Skeletal muscle tissue (tissue), 4 donors: ENCODE data around the gene SLC4A3. TPM values are rescaled to one million over a fixed set of nuclear protein-coding genes. Genes with fewer than 3 reads are reported as not detected.
"Not testable (repeated sequence)": the region's sequence is repeated elsewhere in the genome, so short reads cannot be mapped to it uniquely, and the experiment has no call there.

Experiments used
- H3K27ac ChIP-seq: one replicate; pipeline ENCODE4 v1.7.0; 2013; ENCODE audit warnings: mild to moderate bottlenecking, low read depth, low read length, inconsistent platforms
- H3K27me3 ChIP-seq, 3 donors: one replicate each; pipeline ENCODE4 v1.7.0; 2013; ENCODE audit warnings: low read length in 3 of 3; ENCODE audit not compliant: control insufficient read depth in 3 of 3, insufficient read depth in 3 of 3
- H3K36me3 ChIP-seq, 3 donors: one replicate each; pipeline ENCODE4 v1.7.0; 2013; ENCODE audit warnings: low read length in 3 of 3; ENCODE audit not compliant: control insufficient read depth in 3 of 3, insufficient read depth in 3 of 3
- H3K4me1 ChIP-seq, 3 donors: one replicate each; pipeline ENCODE4 v1.7.0; 2013; ENCODE audit warnings: low read length in 3 of 3, mild to moderate bottlenecking in 3 of 3; ENCODE audit not compliant: control insufficient read depth in 3 of 3, insufficient read depth in 3 of 3
- H3K4me3 ChIP-seq, 3 donors: one replicate each; pipeline ENCODE4 v1.7.0; 2013; ENCODE audit warnings: low read length in 3 of 3
- H3K9ac ChIP-seq, 3 donors: one replicate each; pipeline ENCODE4 v1.7.0; 2013; ENCODE audit warnings: low read length in 3 of 3, mild to moderate bottlenecking in 3 of 3, moderate library complexity in 2 of 3, low read depth in 1 of 3
- H3K9me3 ChIP-seq, 3 donors: one replicate each; pipeline ENCODE4 v1.7.0; 2013; ENCODE audit warnings: low read length in 3 of 3; ENCODE audit not compliant: control insufficient read depth in 3 of 3
- total RNA-seq: library from RNA; depleted of rRNA; stranded (reverse); fragments of >200 nt; gene quantifications from one replicate; pipeline ENCODE4 v1.2.3, GENCODE V29; 2014
- donor health status: Osteomylitis.

Gene SLC4A3
- total RNA-seq, 1 donor from 2014 or later = 2.1 TPM

- H3K4me3 ChIP-seq = no peak overlapping the region
- no peaks in the 10 kb centered on the region for H3K9me3 ChIP-seq
- no peaks in the 10 kb centered on the region for H3K36me3 ChIP-seq
- peak overlapping the region; percentile 19 for H3K27ac ChIP-seq
- no peak overlapping the region for H3K9ac ChIP-seq
- peaks cover 10 to 13% (median 10%) of the 10 kb centered on the region in 3 donors for H3K4me1 ChIP-seq
- H3K27me3 ChIP-seq = no peaks in the 10 kb centered on the region
Measured at GRCh38 chr2:219675221-219675620, 47.8 kb downstream of the SLC4A3 start.

- H3K4me1 ChIP-seq = peaks cover 10 to 13% (median 10%) of the 10 kb centered on the region in 3 donors
- H3K9me3 ChIP-seq = no peaks in the 10 kb centered on the region
- H3K9ac ChIP-seq = no peak overlapping the region
- H3K36me3 ChIP-seq = no peaks in the 10 kb centered on the region
- no peak overlapping the region for H3K4me3 ChIP-seq
- no peaks in the 10 kb centered on the region for H3K27me3 ChIP-seq
- H3K27ac ChIP-seq = no peak overlapping the region
Measured at GRCh38 chr2:219676586-219676985, 49.2 kb downstream of the SLC4A3 start.

GRCh38 chr2:219679041-219679440, 51.6 kb downstream of the SLC4A3 start:
- no peaks in the 10 kb centered on the region for H3K27me3 ChIP-seq

GRCh38 chr2:219679571-219679970, 52.1 kb downstream of the SLC4A3 start:
- Histone ChIP-seq H3K9ac (no peak overlapping the region), H3K4me1 (peaks cover 10 to 13% (median 10%) of the 10 kb centered on the region in 3 donors), H3K36me3 (no peaks in the 10 kb centered on the region), H3K27me3 (no peaks in the 10 kb centered on the region), H3K27ac (no peak overlapping the region), H3K9me3 (no peaks in the 10 kb centered on the region), H3K4me3 (no peak overlapping the region)

More at GRCh38 chr2:219679041-219679440, 51.6 kb downstream of the SLC4A3 start:
- Histone ChIP-seq H3K4me3 (no peak overlapping the region), H3K4me1 (peaks cover 10 to 13% (median 10%) of the 10 kb centered on the region in 3 donors), H3K36me3 (no peaks in the 10 kb centered on the region), H3K27ac (no peak overlapping the region), H3K9me3 (no peaks in the 10 kb centered on the region), H3K9ac (no peak overlapping the region)

GRCh38 chr2:219680958-219681693, 53.7 kb downstream of the SLC4A3 start:
- H3K27ac ChIP-seq = no peak overlapping the region
- no peaks in the 10 kb centered on the region for H3K9me3 ChIP-seq
- H3K4me1 ChIP-seq = peaks cover 6 to 9% (median 7%) of the 10 kb centered on the region in 3 donors
- no peak overlapping the region for H3K4me3 ChIP-seq
- no peaks in the 10 kb centered on the region for H3K36me3 ChIP-seq
- no peak overlapping the region for H3K9ac ChIP-seq
- H3K27me3 ChIP-seq = no peaks in the 10 kb centered on the region

GRCh38 chr2:219681694-219682300, 54.4 kb downstream of the SLC4A3 start:
- Histone ChIP-seq H3K27ac (no peak overlapping the region), H3K4me1 (peaks cover 6 to 9% (median 7%) of the 10 kb centered on the region in 3 donors), H3K27me3 (no peaks in the 10 kb centered on the region), H3K9ac (no peak overlapping the region), H3K9me3 (no peaks in the 10 kb centered on the region), H3K4me3 (no peak overlapping the region), H3K36me3 (no peaks in the 10 kb centered on the region)

GRCh38 chr2:219683474-219683873, 56.0 kb downstream of the SLC4A3 start:
- H3K27me3 ChIP-seq, H3K9ac ChIP-seq, H3K4me3 ChIP-seq, H3K4me1 ChIP-seq, H3K9me3 ChIP-seq, H3K36me3 ChIP-seq, H3K27ac ChIP-seq: not testable (repeated sequence)

GRCh38 chr2:219684721-219685689, 57.6 kb downstream of the SLC4A3 start:
- H3K27me3 ChIP-seq = no peaks in the 10 kb centered on the region
- peak overlapping the region; percentile 49 to 76 (median 57) for H3K4me3 ChIP-seq
- peaks cover 11 to 15% (median 15%) of the 10 kb centered on the region in 3 donors for H3K4me1 ChIP-seq
- peak overlapping the region; percentile 19 for H3K27ac ChIP-seq
- peak overlapping the region; percentile 46 to 71 (median 57) for H3K9ac ChIP-seq
- H3K36me3 ChIP-seq = no peaks in the 10 kb centered on the region
- no peaks in the 10 kb centered on the region for H3K9me3 ChIP-seq

GRCh38 chr2:219687272-219687671, 59.8 kb downstream of the SLC4A3 start:
- no peak overlapping the region for H3K27ac ChIP-seq
- no peaks in the 10 kb centered on the region for H3K27me3 ChIP-seq
- H3K36me3 ChIP-seq = no peaks in the 10 kb centered on the region
- H3K9ac ChIP-seq = no peak overlapping the region
- peaks cover 11 to 15% (median 15%) of the 10 kb centered on the region in 3 donors for H3K4me1 ChIP-seq
- H3K9me3 ChIP-seq = no peaks in the 10 kb centered on the region
- H3K4me3 ChIP-seq = no peak overlapping the region
